ENCODE measurements around the gene TMOD1.

TMOD1 gene

GRCh38 chr9:97518166-97518908 lies 16.9 kb downstream of the TMOD1 start:
- DNase-seq: no peak

GRCh38 chr9:97518909-97519307 lies 17.4 kb downstream of the TMOD1 start:
- no peak for DNase-seq

- DNase-seq: no peak
These were observed 18.0 kb downstream of the TMOD1 start for GRCh38 chr9:97519441-97519970.

GRCh38 chr9:97521576-97522333 lies 20.3 kb downstream of the TMOD1 start:
- no peak for DNase-seq

- DNase-seq: no peak
These were observed 23.0 kb downstream of the TMOD1 start for GRCh38 chr9:97524424-97524823.

- DNase-seq: no peak
These were observed 24.0 kb downstream of the TMOD1 start for GRCh38 chr9:97525451-97525850.

- no peak for DNase-seq
These were observed 25.6 kb downstream of the TMOD1 start for GRCh38 chr9:97526895-97527575.

GRCh38 chr9:97527626-97528528 lies 26.4 kb downstream of the TMOD1 start:
- no peak for DNase-seq

GRCh38 chr9:97528529-97529230 lies 27.2 kb downstream of the TMOD1 start:
- DNase-seq: no peak

GRCh38 chr9:97529363-97530076 lies 28.1 kb downstream of the TMOD1 start:
- DNase-seq: no peak

GRCh38 chr9:97531888-97532376 lies 30.5 kb downstream of the TMOD1 start:
- DNase-seq: no peak

- no peak for DNase-seq
These were observed 32.7 kb downstream of the TMOD1 start for GRCh38 chr9:97534185-97534584.

- DNase-seq: no peak
These were observed 33.6 kb downstream of the TMOD1 start for GRCh38 chr9:97534961-97535594.

- no peak for DNase-seq
These were observed 34.3 kb downstream of the TMOD1 start for GRCh38 chr9:97535771-97536170.

- DNase-seq: no peak
These were observed 35.0 kb downstream of the TMOD1 start for GRCh38 chr9:97536480-97536879.

- no peak for DNase-seq
These were observed 42.1 kb downstream of the TMOD1 start for GRCh38 chr9:97543561-97543960.

- DNase-seq: no peak
These were observed 44.0 kb downstream of the TMOD1 start for GRCh38 chr9:97545486-97545885.

- DNase-seq: no peak
These were observed 45.8 kb downstream of the TMOD1 start for GRCh38 chr9:97547098-97547829.

- no peak for DNase-seq
These were observed 46.9 kb downstream of the TMOD1 start for GRCh38 chr9:97548379-97548778.
